GM18909 (cell line): ENCODE data around the gene CIAO2A.
"Not testable (repeated sequence)": the region's sequence is repeated elsewhere in the genome, so short reads cannot be mapped to it uniquely, and the experiment has no call there.

ENCODE experiments used
- ATAC-seq: cut with Tn5 transposase; IDR thresholded peaks from one replicate; pipeline ENCODE4 v1.9.1; 2021; ENCODE audit warnings: mild to moderate bottlenecking; ENCODE audit not compliant: unreplicated experiment, poor library complexity

CIAO2A gene

GRCh38 chr15:64082757-64083156, 10.9 kb downstream of the CIAO2A start:
- no peak for ATAC-seq

- ATAC-seq, result not testable (repeated sequence)
Observed at GRCh38 chr15:64073496-64073895, 20.1 kb downstream of the CIAO2A start.

GRCh38 chr15:64072812-64073211, 20.8 kb downstream of the CIAO2A start:
- ATAC-seq, result no peak

- ATAC-seq, result no peak
Observed at GRCh38 chr15:64071931-64072765, 21.5 kb downstream of the CIAO2A start.

GRCh38 chr15:64070965-64071851, 22.4 kb downstream of the CIAO2A start:
- no peak for ATAC-seq

GRCh38 chr15:64070106-64070505, 23.5 kb downstream of the CIAO2A start:
- ATAC-seq, result no peak

GRCh38 chr15:64068133-64068532, 25.5 kb downstream of the CIAO2A start:
- ATAC-seq, result no peak

- no peak for ATAC-seq
Observed at GRCh38 chr15:64067564-64068030, 26.0 kb downstream of the CIAO2A start.

GRCh38 chr15:64066451-64066850, 27.2 kb downstream of the CIAO2A start:
- ATAC-seq, result no peak

- ATAC-seq, result no peak
Observed at GRCh38 chr15:64060716-64061115, 32.9 kb downstream of the CIAO2A start.

- not testable (repeated sequence) for ATAC-seq
Observed at GRCh38 chr15:64059104-64059503, 34.5 kb downstream of the CIAO2A start.

- ATAC-seq, result no peak
Observed at GRCh38 chr15:64058279-64058678, 35.4 kb downstream of the CIAO2A start.

GRCh38 chr15:64053674-64054073, 40.0 kb downstream of the CIAO2A start:
- ATAC-seq, result not testable (repeated sequence)

GRCh38 chr15:64052925-64053491, 40.6 kb downstream of the CIAO2A start:
- no peak for ATAC-seq

- no peak for ATAC-seq
Observed at GRCh38 chr15:64051407-64052259, 42.0 kb downstream of the CIAO2A start.

GRCh38 chr15:64051093-64051402, 42.6 kb downstream of the CIAO2A start:
- no peak for ATAC-seq

- no peak for ATAC-seq
Observed at GRCh38 chr15:64050281-64051092, 43.2 kb downstream of the CIAO2A start.

GRCh38 chr15:64048781-64049460, 44.7 kb downstream of the CIAO2A start:
- no peak for ATAC-seq
